Aorta (tissue), 5 donors: Measurements from ENCODE around the gene PLAAT5. TPM values are rescaled to one million over a fixed set of nuclear protein-coding genes. Genes with fewer than 3 reads are reported as not detected.

Source experiments
- ATAC-seq: fragments of 200-7000 bp; cut with Tn5 transposase; one replicate; pipeline ENCODE4 v1.9.1; 2022; ENCODE audit warnings: moderate library complexity; ENCODE audit not compliant: low FRiP score
- DNase-seq, 2 donors: peaks; one replicate each; pipeline ENCODE4 v3.0.0-alpha.2; 2020
- H3K27ac ChIP-seq, 2 donors: one replicate each; pipeline ENCODE4 v1.5.1; 2013; ENCODE audit warnings: low read length in 2 of 2, mild to moderate bottlenecking in 2 of 2, moderate library complexity in 2 of 2, control low read depth in 1 of 2, inconsistent platforms in 1 of 2, low read depth in 1 of 2
- H3K27me3 ChIP-seq, 2 donors: one replicate each; pipeline ENCODE4 v1.6.1; 2013; ENCODE audit warnings: control low read depth in 1 of 2, low read length in 1 of 2, mild to moderate bottlenecking in 1 of 2, moderate library complexity in 1 of 2; ENCODE audit not compliant: insufficient read depth in 2 of 2, control insufficient read depth in 1 of 2
- H3K36me3 ChIP-seq, 2 donors: one replicate each; pipeline ENCODE4 v1.6.1; 2013; ENCODE audit warnings: control low read depth in 1 of 2, low read length in 1 of 2, mild to moderate bottlenecking in 1 of 2; ENCODE audit not compliant: insufficient read depth in 2 of 2, control insufficient read depth in 1 of 2
- H3K4me1 ChIP-seq, 2 donors: one replicate each; pipeline ENCODE4 v1.6.1; 2013; ENCODE audit warnings: low read length in 2 of 2, control low read depth in 1 of 2, mild to moderate bottlenecking in 1 of 2, moderate library complexity in 1 of 2; ENCODE audit not compliant: insufficient read depth in 2 of 2, control insufficient read depth in 1 of 2
- H3K4me3 ChIP-seq, 2 donors: one replicate each; pipeline ENCODE4 v1.5.1; 2013; ENCODE audit warnings: low read length in 2 of 2, control low read depth in 1 of 2, mild to moderate bottlenecking in 1 of 2
- H3K9me3 ChIP-seq: one replicate; pipeline ENCODE4 v1.6.1; 2013; ENCODE audit warnings: mild to moderate bottlenecking, low read length; ENCODE audit not compliant: control insufficient read depth
- WGBS, 2 donors: extraction: QIAGEN DNeasy Blood & Tissue Kit; methylation state at CpG; one replicate each; pipeline ENCODE4 v1.1.7; 2013; 5-methylcytosine and 5-hydroxymethylcytosine counted together
- intact Hi-C, 2 donors: fragments of 100-400 bp; cut with DNase I; formaldehyde crosslinking; loops; one replicate each; pipeline versions ENCODE4 v1.14.2 to v1.15.0; 2022
- long read RNA-seq, 2 donors: library from polyadenylated mRNA; unstranded; transcript quantifications; one replicate each; pipeline ENCODE4 v2.0.0, GENCODE V29; 2020 to 2021
- polyA plus RNA-seq, 2 donors: library from polyadenylated mRNA; stranded (reverse); fragments of 200-250 nt; gene quantifications; one replicate each; pipeline ENCODE4 v1.2.3, GENCODE V29; 2013
- total RNA-seq, 2 donors: library from RNA; stranded (reverse); fragmentation: NEBNext Ultra II Directional; extraction: Animal tissue kit (Norgen Biotek cat#: 25700); gene quantifications; one replicate each; pipeline ENCODE4 v1.2.1, GENCODE V29; 2021
- donor health status: healthy with polysubstance abuse.
- donor health status: Bipolar disorder and iron deficiency.
- donor health status: DM: no; HTN: no; CAD: no.
- donor health status: DM: no; HTN: no; CAD: no.
- donor health status: DM: yes; HTN: yes; CAD: no.

PLAAT5 gene
- total RNA-seq (1 to 10 TPM in 1 of 2 donors, under 1 TPM in 1; 0.88 to 1.6 TPM), polyA plus RNA-seq (under 1 TPM in 1 of 2 donors, not detected in 1; 0.38 TPM)
- long read RNA-seq, donor 1, partial matches to known transcripts: 0 of 1 reads
- long read RNA-seq, donor 1, other reads (novel, unspliced or antisense): 0 of 1 reads
- long read RNA-seq, donor 2, partial matches to known transcripts: 0 of 2 reads
- long read RNA-seq, donor 2, other reads (novel, unspliced or antisense): 0 of 2 reads

GRCh38 chr11:63490551-63491239 is at the start of gene PLAAT5:
Gene PLAAT5 (minus strand): TSS chr11:63491167. CDS start chr11:63491034, 133 bp downstream.
- Histone ChIP-seq H3K36me3 (no peaks in the 10 kb centered on the region), H3K4me3 (peak within 1 kb of the TSS; percentile 57 to 73), H3K27me3 (no peaks in the 10 kb centered on the region), H3K4me1 (peaks cover 0 to 3% of the 10 kb centered on the region in 2 donors), H3K9me3 (no peaks in the 10 kb centered on the region), H3K27ac (no peak within 1 kb of the TSS)
- 5 to 7% methylated on average over 49 to 60 of the region's 60 CpGs for WGBS, 2 donors
- DNase-seq (peak; percentile 59 to 86), ATAC-seq (peak; percentile 81)
- intact Hi-C loops: loop anchor here in 1 of 2 donors (5.0 kb wide), 1 partner anchor 47 kb away; the partner anchor contains the start of gene PLAAT4

- DNase-seq: peak in 1 of 2 donors; percentile 87
- Histone ChIP-seq H3K4me1 (no peaks in the 10 kb centered on the region), H3K27ac (peak overlapping the region; percentile 45 to 84)
Measured at GRCh38 chr11:63537293-63538101, 46.5 kb upstream of the PLAAT5 start.

DNA sequence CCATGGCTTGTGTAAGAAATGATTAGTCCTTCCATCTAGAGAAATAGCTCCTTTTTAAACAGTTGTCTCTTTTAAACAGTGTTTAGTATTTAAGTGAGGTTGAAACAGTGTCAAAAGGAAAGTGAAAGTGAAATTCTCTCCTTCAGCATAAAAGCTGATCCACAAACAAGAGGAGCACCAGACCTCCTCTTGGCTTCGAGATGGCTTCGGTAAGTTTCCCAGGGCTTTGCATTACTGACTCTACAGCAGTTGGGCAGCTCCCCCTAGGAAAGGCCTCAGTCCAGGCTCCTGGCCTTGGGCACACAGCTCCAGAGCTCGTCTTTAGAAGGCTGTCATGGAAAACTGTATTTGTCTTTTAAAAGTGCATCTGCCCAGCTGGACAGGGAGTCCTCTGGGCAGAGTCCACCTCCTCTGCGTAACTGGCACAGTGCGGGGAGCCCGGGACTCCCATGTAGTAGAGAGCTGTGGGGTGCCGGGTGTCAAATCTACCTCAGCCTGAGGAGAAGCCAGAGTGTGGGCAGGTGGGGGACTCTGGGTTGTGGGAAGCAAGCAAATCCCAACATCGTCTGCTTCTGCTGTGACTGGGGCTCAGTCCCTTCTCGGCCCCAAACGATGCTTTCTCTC is 45.8 kb upstream of the PLAAT5 start, which contains the start of gene PLAAT4:
PLAAT4 (plus strand) TSS at position 140 of the 624 bp plus-strand sequence; CDS start at position 201, 61 bp downstream.
- DNase-seq: peak in 1 of 2 donors; percentile 71
- peak; percentile 76 for ATAC-seq
- Histone ChIP-seq H3K4me3 (peak within 1 kb of the TSS; percentile 36 to 55), H3K36me3 (no peaks in the 10 kb centered on the region), H3K27ac (peak within 1 kb of the TSS; percentile 45 to 84), H3K27me3 (no peaks in the 10 kb centered on the region), H3K9me3 (no peaks in the 10 kb centered on the region), H3K4me1 (no peaks in the 10 kb centered on the region)
- 0 to 1% methylated on average over 10 of the region's 10 CpGs for WGBS, 2 donors
- intact Hi-C loops: loop anchor here in 1 of 2 donors (5.0 kb wide), 3 partner anchors 36 to 76 kb away; partner anchors contain the start of genes PLAAT3 and PLAAT5

More at GRCh38 chr11:63537293-63538101, 46.5 kb upstream of the PLAAT5 start:
- Histone ChIP-seq H3K9me3 (no peaks in the 10 kb centered on the region), H3K4me3 (peak overlapping the region; percentile 36 to 55), H3K27me3 (no peaks in the 10 kb centered on the region), H3K36me3 (no peaks in the 10 kb centered on the region)
- intact Hi-C loops: loop anchor here in 1 of 2 donors (5.0 kb wide), 3 partner anchors 35 to 75 kb away; partner anchors contain the start of genes PLAAT3 and PLAAT5
- WGBS, 2 donors: 18 to 23% methylated on average over 7 to 8 of the region's 8 CpGs
- ATAC-seq: peak; percentile 90

DNA sequence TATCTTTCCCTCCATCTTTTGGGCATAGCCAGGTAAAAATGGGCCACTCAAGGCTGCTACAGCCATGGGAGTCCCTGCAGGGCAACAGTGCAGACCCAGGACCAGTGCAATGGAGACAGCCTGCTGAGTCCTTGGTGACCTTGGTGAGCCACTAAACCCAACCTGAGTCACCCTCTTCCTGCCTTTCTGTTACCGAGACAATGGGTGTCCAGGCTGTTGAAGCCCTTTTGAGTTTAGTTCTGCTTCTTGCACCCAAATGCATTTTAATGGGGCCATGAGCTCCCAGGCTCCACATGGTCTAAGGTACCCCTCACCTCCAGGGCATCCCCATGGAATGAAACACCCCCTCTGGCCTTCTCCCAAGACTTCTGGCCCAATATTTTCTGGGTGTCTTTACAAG is 44.8 kb upstream of the PLAAT5 start:
- Histone ChIP-seq H3K4me1 (no peaks in the 10 kb centered on the region), H3K36me3 (no peaks in the 10 kb centered on the region), H3K27ac (peak overlapping the region in 1 of 2 donors; percentile 8), H3K4me3 (no peak overlapping the region), H3K27me3 (no peaks in the 10 kb centered on the region), H3K9me3 (no peaks in the 10 kb centered on the region)
- DNase-seq: no peak
- intact Hi-C loops: loop anchor here in 1 of 2 donors (5.0 kb wide), 3 partner anchors 37 to 77 kb away; partner anchors contain the start of genes PLAAT3 and PLAAT5
- WGBS, 2 donors: 92 to 95% methylated on average over 1 of the region's 1 CpG
- ATAC-seq: no peak

DNA sequence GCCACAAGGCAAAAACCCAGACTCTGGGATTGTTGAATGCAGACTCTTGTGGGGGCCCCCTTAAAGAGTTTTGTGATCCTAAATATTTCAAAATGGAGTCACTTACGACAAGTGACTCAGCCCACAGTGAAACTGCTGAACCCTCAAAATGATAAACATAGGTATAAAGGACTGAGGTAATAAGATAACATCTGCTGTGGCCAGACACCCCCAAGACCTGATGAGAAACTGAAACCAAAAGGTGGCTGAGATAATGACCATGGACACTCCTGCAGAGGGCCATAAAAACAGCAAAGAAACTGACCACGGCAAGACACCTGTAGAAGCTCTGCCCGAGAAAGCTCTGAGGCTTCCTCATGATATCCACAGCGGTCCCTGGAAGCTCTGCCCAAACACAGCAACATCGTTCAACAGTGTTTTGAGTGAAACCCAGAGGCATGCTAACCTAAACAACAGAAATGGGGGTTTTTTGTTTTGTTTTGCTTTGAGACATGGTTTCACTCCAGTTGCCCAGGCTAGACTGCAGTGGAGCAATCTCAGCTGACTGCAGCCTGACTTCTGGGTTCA is 44.0 kb upstream of the PLAAT5 start:
- no peaks in the 10 kb centered on the region for H3K27me3 ChIP-seq
- no peaks in the 10 kb centered on the region for H3K4me1 ChIP-seq
- H3K36me3 ChIP-seq: no peaks in the 10 kb centered on the region
- ATAC-seq (no peak), DNase-seq (no peak)
- no peaks in the 10 kb centered on the region for H3K9me3 ChIP-seq
- no peak overlapping the region for H3K27ac ChIP-seq
- 90 to 93% methylated on average over 5 of the region's 5 CpGs for WGBS, 2 donors
- intact Hi-C loops: loop anchor here in 1 of 2 donors (5.0 kb wide), 3 partner anchors 37 to 77 kb away; partner anchors contain the start of genes PLAAT3 and PLAAT5
- H3K4me3 ChIP-seq: no peak overlapping the region

DNA sequence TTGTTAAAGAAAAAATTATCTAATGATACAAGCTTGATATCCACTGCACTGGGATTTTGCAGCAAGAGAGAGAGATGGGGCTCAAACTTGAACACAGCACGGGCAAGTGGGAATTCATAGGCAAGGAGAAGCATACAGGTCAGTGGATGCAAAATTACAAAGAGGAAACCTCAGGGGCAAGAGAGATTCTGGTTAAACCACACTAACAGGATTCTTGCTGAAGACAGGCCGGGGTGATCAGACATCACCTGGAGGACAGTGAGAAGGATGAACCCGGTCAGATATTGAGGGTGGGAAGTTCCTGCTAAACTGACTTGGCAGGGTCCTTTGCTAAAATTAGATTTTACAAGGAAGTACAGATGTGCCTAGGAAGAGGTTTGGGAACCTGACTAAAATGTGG is 43.1 kb upstream of the PLAAT5 start:
- H3K9me3 ChIP-seq: no peaks in the 10 kb centered on the region
- H3K4me3 ChIP-seq: no peak overlapping the region
- no peaks in the 10 kb centered on the region for H3K4me1 ChIP-seq
- DNase-seq (peak in 1 of 2 donors; percentile 7), ATAC-seq (no peak)
- no peak overlapping the region for H3K27ac ChIP-seq
- H3K36me3 ChIP-seq: no peaks in the 10 kb centered on the region
- intact Hi-C loops: no loop called here
- 90 to 94% methylated on average over 3 of the region's 3 CpGs for WGBS, 2 donors
- H3K27me3 ChIP-seq: no peaks in the 10 kb centered on the region

- intact Hi-C loops: no loop called here
- H3K4me1 ChIP-seq: no peaks in the 10 kb centered on the region
- ATAC-seq: no peak
- H3K36me3 ChIP-seq: no peaks in the 10 kb centered on the region
- DNase-seq: no peak
- H3K4me3 ChIP-seq: no peak overlapping the region
- 83 to 87% methylated on average over 4 of the region's 4 CpGs for WGBS, 2 donors
- H3K9me3 ChIP-seq: no peaks in the 10 kb centered on the region
- H3K27me3 ChIP-seq: no peaks in the 10 kb centered on the region
- no peak overlapping the region for H3K27ac ChIP-seq
Measured at GRCh38 chr11:63532799-63533475, 42.0 kb upstream of the PLAAT5 start.
